ENCODE data around the gene FAM89B. TPM values are rescaled to one million over a fixed set of nuclear protein-coding genes. Genes with fewer than 3 reads are reported as not detected.
A peak's percentile ranks its signal among the peaks of the same experiment; 100 is the strongest.

Gene FAM89B
- total RNA-seq, 6 experiments from 2014 or later, result 40.9 to 52.8 (median 43.7) TPM

GRCh38 chr11:65525546-65526480, 46.5 kb upstream of the FAM89B start:
- peaks cover 2% of the 10 kb centered on the region for H3K27me3 Mint-ChIP-seq (ENCODE audit: insufficient read depth)
- no peak for TF ChIP-seq CTCF (IDR thresholded peaks at IDR 0.05)
- H3K4me3 Mint-ChIP-seq, result peak overlapping the region; percentile 96
- H3K27ac Mint-ChIP-seq, result peak overlapping the region; percentile 80
- peaks cover 4% of the 10 kb centered on the region; the same call in 1 of the 2 replicates for H3K9me3 Mint-ChIP-seq
- H3K4me1 Mint-ChIP-seq (ENCODE audit: low read depth), result peaks cover 8% of the 10 kb centered on the region
- H3K36me3 Mint-ChIP-seq (ENCODE audit: low read depth), result peaks cover 18% of the 10 kb centered on the region
- no peak for DNase-seq

- H3K9me3 Mint-ChIP-seq, result peaks cover 4% of the 10 kb centered on the region; the same call in 1 of the 2 replicates
- H3K36me3 Mint-ChIP-seq (ENCODE audit: low read depth), result peaks cover 26% of the 10 kb centered on the region
- DNase-seq, result no peak
- H3K4me3 Mint-ChIP-seq, result peak overlapping the region; percentile 96
- H3K27ac Mint-ChIP-seq, result no peak overlapping the region; the same call in 1 of the 2 replicates
- H3K27me3 Mint-ChIP-seq (ENCODE audit: insufficient read depth), result peaks cover 2% of the 10 kb centered on the region
- no peak for TF ChIP-seq CTCF (IDR thresholded peaks at IDR 0.05)
- H3K4me1 Mint-ChIP-seq (ENCODE audit: low read depth), result peaks cover 8% of the 10 kb centered on the region
These were observed 45.6 kb upstream of the FAM89B start for GRCh38 chr11:65526744-65527143.

GRCh38 chr11:65528819-65529350, 43.5 kb upstream of the FAM89B start:
- Mint-ChIP-seq H3K36me3 (ENCODE audit: low read depth) (peaks cover 27% of the 10 kb centered on the region), H3K4me1 (ENCODE audit: low read depth) (peaks cover 8% of the 10 kb centered on the region), H3K4me3 (no peak overlapping the region; the same call in 1 of the 2 replicates), H3K27me3 (ENCODE audit: insufficient read depth) (peaks cover 2% of the 10 kb centered on the region), H3K9me3 (peaks cover 4% of the 10 kb centered on the region; the same call in 1 of the 2 replicates), H3K27ac (peak overlapping the region; percentile 8; the same call in 1 of the 2 replicates)
- DNase-seq, result no peak
- TF ChIP-seq CTCF (IDR thresholded peaks at IDR 0.05), result no peak

- peak overlapping the region; percentile 22; the same call in 1 of the 2 replicates for H3K27ac Mint-ChIP-seq
- H3K4me3 Mint-ChIP-seq, result no peak overlapping the region
- H3K36me3 Mint-ChIP-seq (ENCODE audit: low read depth), result peaks cover 31% of the 10 kb centered on the region
- no peaks in the 10 kb centered on the region for H3K9me3 Mint-ChIP-seq
- peaks cover 2% of the 10 kb centered on the region for H3K27me3 Mint-ChIP-seq (ENCODE audit: insufficient read depth)
- no peak for TF ChIP-seq CTCF (IDR thresholded peaks at IDR 0.05)
- H3K4me1 Mint-ChIP-seq (ENCODE audit: low read depth), result peaks cover 2% of the 10 kb centered on the region
- no peak for DNase-seq
These were observed 42.7 kb upstream of the FAM89B start for GRCh38 chr11:65529475-65530156.

GRCh38 chr11:65530157-65530496, 42.2 kb upstream of the FAM89B start:
- no peaks in the 10 kb centered on the region; the same call in 1 of the 2 replicates for H3K4me1 Mint-ChIP-seq (ENCODE audit: low read depth)
- no peaks in the 10 kb centered on the region for H3K9me3 Mint-ChIP-seq
- peaks cover 4% of the 10 kb centered on the region for H3K27me3 Mint-ChIP-seq (ENCODE audit: insufficient read depth)
- no peak for DNase-seq
- TF ChIP-seq CTCF (IDR thresholded peaks at IDR 0.05), result peak; percentile 60
- peak overlapping the region; percentile 22; the same call in 1 of the 2 replicates for H3K27ac Mint-ChIP-seq
- H3K4me3 Mint-ChIP-seq, result peak overlapping the region; percentile 46; the same call in 1 of the 2 replicates
- H3K36me3 Mint-ChIP-seq (ENCODE audit: low read depth), result peaks cover 34% of the 10 kb centered on the region
